ENCODE measurements around the gene RTF1.

Gene RTF1

DNA sequence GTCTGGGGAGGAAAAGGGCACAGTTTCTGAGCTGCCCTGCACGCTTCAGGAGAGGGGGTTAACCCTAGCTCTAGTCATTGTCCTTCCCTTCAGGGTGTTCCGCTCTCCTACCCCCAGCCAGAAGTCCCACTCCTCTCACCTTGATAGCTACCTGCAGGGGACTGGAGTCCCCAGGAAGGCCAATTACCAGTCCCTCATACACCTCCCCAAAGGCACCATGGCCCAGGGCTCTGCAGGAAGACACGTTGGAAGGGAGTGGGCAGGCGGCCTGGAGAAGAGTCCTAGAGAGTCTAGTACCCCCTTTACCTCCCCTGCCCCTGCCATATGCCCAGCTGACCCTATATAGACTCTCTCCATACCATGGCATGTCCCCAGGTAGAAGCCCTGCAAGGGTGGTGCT, 88.9 kb downstream of the RTF1 start:
- DNase-seq (ENCODE audit: low read depth in 2 of 2): no peak

DNA sequence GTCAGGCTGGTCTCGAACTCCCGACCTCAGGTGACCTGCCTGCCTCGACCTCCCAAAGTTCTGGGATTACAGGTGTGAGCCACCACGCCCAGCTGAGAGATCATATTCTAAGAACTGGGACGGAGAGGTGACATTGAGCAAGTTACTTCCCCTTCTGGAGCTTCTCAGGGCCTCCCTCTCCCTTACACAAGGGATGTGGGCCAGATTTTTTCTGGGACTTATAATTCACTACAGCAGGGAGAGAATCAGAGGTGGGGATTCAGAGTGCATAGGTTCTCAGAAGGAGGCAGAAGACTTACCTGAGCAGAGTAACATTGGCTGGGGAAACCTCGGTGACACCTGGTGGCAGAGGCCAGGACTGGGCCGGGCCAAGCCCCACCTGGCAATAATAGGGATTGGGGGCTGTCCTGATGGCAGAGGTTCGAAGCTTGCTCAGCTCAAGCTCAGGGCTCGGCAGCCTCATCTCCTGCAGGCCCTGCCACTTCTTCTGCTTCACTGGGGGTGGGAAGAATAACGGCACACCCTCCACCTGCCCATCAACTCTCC, 90.0 kb downstream of the RTF1 start:
- no peak for DNase-seq (ENCODE audit: low read depth in 2 of 2)

DNA sequence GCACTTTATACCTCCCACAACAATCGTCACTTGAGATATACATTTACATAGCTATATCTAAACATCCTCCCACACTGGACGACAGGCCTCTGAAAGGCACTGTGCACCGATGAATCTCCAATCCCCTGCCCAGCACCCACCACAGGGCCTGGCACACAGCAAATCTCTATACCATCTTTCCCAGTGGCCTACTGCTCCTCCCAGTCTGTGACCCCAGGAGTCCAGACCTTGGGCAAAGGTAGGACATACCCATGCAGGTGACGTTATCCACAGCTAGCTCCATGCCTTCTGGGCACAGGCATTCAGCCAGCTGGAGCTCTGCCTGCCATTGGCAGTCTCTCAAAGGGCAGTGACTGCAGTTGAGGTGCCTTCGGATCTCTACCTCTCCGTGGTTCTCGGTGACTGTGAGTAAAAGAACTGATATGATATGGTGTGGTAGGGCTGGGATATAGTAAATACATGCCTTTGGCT, 91.0 kb downstream of the RTF1 start:
- DNase-seq (ENCODE audit: low read depth in 2 of 2): no peak

DNA sequence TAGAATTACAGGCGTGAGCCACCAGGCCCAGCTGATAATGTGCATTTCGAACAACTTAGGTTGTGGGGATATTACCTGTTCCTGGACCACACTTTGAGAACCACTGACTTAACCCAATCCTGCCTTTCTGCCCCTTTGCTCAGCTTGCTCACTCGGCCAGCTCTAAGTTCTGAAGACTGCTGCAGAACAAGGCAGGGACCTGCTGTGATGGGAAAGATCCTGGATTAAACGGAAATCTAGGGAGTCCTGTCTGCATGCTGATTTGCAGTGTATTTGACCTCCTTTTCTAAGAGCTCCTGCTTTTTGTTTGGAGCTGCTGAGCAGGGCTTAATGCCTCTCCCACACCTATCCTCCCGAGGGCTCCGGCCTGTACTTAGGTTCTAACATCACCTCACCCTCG, 93.8 kb downstream of the RTF1 start:
- DNase-seq (ENCODE audit: low read depth in 2 of 2): no peak

DNA sequence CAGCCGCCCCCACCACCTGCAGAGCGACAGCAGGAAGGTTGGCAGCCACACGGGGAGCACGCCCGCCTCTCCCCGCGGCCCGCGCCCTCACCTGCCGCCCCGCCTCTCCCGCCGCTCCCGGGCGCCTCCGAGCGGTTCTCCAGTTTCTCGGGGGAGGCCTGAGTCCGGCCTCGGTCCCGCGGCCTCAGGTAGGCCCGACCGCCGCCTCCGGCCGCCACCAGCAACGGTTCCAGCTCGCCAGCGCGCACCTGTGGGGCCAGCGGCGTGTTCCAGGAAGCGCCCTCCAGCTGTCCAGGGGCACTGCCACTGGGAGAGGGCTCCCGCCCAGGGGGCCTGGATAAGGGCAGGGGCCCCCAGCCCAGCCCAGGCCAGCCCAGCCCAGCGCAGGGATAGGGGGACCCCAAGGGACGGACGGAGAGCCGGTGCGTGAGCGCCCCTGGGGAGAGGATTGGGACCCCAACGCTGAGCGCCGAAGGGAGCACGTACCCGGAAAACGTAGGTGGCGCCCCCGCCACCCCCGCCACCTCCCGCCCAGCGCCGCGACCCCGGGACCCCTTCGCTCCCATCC, 94.5 kb downstream of the RTF1 start:
- DNase-seq (ENCODE audit: low read depth in 2 of 2): no peak

DNA sequence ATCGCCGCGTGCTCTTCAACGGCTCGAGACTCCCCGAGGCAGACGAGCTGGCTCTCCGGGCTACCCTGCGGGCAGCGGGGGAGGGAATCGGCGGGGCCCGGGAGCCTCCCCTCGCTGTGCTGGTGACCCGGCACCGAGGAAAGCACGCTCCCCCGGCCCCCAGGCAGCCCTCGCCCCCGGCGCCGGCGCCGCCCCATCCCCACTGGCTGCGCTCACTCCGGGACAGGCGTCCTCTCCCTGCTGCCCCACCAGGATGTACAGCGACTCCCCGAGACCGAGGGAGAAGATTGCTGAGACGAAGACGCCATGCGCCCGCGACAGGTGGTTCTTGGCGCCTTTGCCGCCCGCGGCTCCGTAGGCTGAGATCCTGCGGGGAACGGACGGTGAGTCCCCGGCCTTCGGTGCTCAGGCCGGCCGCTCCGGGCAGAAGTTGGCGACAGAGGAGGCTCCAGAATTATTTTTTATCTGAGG, 95.0 kb downstream of the RTF1 start:
- no peak for DNase-seq (ENCODE audit: low read depth in 2 of 2)

DNA sequence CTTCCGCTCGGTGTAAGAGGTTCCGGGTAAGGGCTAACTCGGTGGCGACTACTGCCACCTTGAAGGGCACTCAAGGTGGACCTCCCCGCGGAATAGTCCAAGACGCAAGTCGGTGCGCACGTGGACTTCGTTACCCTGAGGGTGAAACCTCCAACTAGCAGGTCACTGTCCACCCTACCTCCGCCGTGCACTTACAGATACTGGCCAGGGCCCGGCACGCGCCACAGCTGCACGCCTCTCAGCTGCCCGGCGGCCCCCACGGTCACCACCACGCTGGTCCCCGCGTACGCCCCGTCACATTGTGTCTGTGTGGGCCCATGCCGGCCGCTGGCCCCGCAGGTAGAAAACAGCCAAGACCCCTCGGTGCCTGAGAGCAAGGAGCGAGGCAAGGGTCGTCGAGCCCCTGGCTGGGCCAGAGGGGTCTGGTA, 95.6 kb downstream of the RTF1 start:
- DNase-seq (ENCODE audit: low read depth in 2 of 2): no peak

DNA sequence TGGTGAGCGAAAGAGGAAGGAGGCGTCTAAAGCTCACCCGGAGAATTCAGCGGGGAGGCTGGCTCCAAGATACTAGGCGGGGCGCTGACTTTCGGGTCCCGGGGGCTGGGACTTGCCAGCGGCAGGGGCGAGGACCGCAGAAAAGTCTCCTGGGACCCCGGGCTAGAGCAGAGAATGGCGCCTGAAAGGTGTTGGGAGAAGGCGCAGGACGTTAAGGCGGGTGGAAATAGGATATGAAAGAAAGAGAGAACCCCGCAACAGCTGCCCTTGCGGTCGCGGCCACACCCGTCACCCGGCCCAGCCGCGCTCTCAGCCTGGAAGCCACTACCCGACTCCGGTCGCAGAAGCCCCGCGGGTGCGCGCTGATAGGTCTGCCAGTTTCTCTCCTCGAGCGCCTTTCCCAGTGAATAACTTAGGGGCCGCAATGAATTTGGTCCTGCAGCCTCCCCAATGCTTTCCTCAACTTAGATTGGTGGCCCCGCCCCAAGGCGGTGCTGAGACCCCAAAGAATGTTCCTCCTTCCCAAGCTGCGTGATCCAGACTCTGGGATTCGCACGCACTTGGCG, 96.1 kb downstream of the RTF1 start:
- no peak for DNase-seq (ENCODE audit: low read depth in 2 of 2)

DNA sequence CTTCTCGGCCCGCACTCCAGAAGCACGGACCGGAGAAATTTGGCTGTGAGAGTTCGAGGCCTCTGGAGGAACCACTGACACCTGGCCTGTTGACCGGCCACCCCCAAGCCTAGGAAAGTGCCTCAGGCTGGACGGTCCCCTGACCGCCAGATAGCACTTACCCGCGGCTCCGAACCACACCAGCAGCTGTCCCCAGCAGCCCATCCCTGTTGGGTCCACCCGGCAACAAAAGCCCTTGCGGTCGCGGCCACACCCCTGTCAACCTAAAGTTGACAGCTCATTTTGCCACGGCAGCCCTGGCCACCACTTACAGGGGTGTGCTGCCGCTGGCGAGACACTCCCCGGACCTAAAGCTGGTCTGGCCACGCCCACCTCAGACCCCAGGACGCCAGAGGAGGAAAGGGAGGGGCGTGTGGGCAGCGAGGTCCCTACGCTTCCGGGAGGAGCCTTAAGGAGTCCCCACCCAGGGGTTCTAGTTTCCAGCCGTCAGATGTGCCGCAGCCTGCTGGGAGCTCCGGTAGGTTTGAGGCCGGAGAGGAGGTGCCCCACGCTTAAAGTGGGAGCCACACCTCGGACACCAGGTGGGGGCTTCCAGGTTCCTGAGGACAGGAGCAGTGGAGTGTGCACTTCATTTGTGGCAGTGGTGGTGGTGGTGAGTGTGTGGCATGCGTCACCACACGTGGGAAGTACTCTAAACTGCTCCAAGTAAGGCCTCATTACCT, 96.8 kb downstream of the RTF1 start, which contains the start of gene LTK:
Gene LTK (minus strand): TSS at position 322 of the 722 bp plus-strand sequence. CDS start 118 bp downstream, at position 204.
- no peak for DNase-seq (ENCODE audit: low read depth in 2 of 2)

DNA sequence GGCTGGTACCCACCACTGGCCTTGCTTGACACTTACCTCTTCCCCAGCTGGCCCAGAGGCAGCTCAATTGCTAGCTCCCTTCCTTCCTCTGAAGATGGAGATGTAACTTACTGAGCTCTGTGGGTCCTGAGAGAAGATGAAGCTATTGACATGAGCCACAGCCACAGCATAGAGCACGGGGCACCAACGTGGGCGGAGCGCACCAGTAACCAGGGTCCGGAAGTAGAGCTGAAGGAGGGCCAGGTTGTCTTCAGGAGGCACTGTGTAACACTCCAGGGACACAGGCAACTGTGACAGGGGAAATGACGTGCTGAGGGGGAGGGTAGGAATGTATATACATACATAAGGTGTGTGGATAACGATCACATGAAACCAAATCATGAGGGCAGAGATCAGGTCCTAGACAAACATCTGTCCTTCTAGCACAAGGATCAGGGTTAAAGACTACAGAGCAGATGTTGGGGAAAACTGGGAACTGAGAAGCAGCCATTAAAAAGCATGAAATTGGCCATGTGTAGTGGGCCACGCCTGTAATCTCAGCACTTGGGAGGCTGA, 101.1 kb downstream of the RTF1 start:
- no peak for DNase-seq (ENCODE audit: low read depth in 2 of 2)

DNA sequence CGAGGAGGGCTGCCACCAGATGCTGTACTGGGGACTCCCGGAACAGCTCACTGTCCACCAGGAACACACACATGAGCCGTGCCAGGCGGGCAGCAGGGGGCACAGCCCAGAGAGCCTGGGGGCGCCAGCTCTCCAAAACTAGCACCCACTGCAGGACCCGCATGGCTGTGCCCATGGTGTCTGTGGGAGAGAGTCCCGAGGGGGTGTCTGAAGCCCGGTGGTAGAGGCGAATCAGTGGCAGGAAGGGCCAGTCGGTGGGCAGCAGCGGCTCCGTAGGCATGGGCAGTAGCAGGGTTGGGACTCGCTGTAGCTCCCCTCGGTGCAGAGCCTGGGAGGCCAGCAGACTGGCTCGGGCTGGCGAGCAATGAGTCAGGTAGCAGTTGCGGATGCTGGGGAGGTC, 103.7 kb downstream of the RTF1 start:
- DNase-seq (ENCODE audit: low read depth in 2 of 2): no peak

DNA sequence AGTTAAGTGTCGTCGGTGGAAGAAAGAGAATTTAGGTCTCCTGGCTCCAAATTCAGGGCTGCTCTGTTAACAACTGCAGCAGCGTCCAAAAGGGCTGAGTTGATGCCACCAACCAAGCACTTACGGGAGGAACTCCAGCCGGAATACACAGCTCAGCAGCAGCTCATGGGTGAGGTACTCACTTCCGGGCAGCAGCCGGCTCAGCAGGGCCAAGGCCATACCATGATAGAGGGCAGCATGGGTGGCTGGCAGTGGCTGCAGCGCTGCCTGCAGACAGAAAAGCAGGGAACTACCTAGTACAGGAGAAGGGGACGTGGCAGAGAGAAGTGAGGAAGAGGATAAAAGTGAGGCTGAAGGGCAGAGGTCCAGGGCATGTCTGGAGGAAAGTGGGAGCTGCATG, 104.7 kb downstream of the RTF1 start:
- DNase-seq (ENCODE audit: low read depth in 2 of 2): no peak

DNA sequence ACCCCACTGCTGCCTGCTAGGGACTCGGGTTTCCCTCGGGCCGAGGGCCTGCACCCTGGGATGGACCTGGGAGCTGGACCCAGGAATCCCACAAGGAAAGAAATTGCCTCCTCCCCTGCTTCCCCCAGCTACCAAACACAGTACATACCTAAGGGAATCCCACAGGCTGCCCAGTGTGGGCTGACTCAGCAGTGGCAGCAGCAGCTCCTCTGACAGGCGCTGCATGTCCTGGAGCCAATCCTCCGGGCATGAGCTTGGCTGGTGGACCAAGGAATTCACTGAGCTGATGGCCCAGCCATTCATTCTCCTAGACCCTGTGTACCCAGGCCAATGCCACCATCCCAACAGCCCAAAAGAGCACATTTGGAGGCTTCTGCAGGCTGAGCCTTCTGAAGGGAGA, 106.2 kb downstream of the RTF1 start:
- DNase-seq (ENCODE audit: low read depth in 2 of 2): no peak

DNA sequence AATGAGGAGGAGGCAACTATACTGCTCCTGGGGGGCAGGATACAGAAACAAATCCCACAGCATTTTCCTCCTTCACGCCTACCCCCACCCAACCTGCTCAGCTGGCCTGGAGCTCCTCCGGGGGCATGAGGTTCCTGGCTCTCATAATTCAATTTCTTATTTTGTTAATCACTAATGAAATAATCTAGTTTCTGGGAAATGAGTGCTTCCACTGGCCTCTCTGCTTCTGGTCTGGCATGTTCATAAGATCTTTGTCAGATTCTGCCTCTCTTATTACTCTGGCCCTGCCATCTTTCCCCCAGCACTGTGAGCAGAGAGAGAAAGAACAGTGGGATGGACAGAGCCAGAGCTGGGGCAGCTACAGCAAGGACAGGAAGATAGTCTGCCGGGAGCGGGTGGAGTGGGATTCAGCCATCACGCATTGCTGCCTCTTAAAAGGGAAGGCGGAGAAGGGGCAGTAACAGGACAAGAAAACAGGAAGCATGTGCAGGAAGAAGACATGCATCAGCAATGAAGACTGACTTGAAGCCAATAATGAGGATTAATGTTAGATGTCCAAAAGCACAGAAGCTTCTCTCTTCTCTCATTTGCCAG, 113.6 kb downstream of the RTF1 start:
- no peak for DNase-seq (ENCODE audit: low read depth in 2 of 2)

All from stimulated activated CD8-positive, alpha-beta memory T cell treated with anti-CD3 and anti-CD28 coated beads, Interleukin-15, amount 100 ng/mL, for 4 hours (primary cell).